NCI-H774 (cell line): Measurements from ENCODE around the gene OMP.
A peak's percentile ranks its signal among the peaks of the same experiment; 100 is the strongest.
"Not testable (repeated sequence)": the region's sequence is repeated elsewhere in the genome, so short reads cannot be mapped to it uniquely, and the experiment has no call there.

Experiments
- DNase-seq: peaks from one replicate; lab custom pipeline; 2025; lab: John Stamatoyannopoulos, UW

Gene OMP

DNA sequence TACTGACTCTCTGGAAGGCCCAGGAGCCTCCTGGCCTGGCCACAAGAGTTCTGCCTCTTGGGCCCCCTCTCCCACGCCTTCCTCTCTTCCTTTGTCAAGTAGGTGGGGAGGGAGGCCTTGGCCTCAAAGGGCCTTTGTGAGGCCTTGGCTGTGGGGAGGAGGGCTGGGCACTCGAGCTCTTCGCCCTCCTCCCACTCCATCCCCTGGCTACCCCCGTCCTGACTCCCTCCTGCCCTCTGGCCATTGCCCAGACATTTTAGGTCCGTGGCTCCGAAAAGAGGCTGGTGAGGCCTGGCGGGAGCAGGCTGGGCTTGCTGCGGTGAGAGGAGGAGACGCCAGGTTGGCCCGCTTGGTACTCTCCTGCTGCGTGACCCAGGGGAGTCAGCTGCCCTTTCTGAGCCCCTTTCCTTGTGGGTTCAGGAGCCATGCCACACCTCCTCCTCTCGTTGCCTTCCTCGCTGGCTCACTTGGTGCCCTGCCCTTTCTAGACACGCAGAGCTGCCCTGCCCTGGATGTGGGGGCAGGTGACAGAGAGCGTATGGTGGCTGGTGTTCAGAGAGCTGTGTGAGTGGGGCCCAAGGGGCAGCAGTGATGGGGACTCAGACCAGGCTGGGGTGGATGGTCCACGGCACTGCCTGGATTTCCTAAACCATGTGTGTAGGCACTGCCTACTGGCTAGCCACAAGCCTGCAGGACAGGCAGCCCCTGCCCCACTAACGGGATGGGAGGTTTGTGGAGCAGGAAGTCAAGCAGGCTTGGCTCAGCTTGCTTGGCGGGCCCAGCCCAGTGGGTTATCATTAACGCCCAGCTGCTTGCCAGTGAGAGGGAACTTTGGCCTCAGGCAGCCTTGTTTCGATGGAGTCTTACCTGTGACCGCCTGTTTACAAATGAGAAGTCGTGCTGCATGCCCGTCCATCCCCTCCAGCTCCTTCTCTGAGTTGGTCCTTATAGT is 15.8 kb upstream of the OMP start:
- no peak for DNase-seq

GRCh38 chr11:77087723-77088225 is 14.9 kb upstream of the OMP start:
- DNase-seq: no peak

DNA sequence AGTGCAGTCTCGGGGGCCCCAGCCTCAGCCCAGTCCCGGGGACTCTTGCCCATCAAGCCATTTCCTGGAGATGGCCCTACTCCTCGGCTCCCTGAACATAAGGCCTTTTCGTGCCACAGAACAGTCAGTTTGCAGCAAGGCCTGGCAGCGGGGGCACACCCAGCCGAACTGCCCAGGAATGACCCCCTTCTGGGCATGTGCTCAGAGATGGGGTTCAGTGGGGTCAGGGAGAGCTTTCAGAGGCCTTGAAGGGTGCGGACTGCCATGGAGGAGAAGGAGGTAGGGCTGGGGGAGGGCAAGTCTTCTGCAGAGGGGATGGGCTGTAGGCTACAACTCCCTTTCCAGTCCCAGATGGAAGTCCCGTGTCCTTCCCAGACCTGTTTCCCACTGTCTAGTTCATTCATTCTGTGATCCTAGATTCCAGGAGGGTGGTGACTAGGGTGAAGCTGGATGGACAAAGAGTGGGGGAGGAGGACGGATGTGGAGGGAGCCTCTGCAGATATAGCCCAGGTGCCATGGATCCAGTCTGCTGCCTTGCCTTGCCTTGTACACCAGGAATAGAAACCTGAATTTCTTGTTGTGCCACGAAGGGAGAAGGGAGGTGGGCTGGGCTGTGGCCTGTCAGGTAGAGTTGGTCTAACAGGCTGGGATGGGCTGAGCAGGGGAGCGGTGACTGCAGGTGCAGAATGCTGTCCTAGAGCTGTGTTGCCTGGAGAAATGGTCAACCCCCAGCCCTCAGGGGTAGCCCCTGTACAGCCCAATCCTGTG is 14.2 kb upstream of the OMP start:
- no peak for DNase-seq

DNA sequence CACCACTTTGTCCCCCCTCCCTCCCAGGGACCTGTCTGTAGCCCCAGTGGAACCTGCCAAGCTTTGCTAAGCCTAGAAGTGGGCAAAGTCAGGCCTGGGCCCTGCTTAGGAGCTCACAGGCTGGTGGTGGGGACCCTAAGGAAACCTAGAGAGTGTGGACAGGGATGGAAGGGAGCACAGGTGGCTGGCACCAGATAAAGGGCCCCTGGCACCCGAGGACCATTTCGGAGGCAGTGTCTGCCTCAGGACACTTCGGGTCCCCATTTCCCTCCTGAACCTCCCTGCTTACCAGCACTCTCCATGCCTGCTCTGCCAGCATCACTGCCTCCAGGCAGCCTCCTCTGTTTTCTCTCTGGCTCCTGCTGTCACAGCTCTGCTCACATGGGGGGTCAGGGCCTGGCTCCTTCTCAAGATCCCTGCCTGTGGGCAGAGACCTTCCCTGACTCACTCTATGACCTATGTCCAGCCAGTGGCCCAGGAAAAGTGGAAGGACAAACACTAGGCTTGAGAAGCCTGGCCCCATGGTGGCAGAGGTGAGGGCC is 13.6 kb upstream of the OMP start:
- no peak for DNase-seq

DNA sequence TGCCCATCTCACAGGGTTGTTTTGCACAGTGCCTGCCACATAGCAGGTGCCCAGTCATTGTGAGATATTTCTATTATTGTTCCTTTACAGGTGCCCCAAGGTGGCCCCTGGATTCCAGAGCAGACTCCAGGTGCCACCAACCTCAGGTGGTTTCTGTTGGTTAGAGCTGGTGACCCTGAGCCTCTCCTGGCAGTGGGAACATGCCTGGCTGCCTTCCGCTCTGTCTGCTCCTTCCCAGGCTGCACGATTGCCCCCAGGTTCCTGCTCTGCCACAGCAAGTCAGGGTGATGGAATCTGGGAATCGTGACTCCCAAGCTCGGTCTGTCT is 12.6 kb upstream of the OMP start:
- DNase-seq: no peak

DNA sequence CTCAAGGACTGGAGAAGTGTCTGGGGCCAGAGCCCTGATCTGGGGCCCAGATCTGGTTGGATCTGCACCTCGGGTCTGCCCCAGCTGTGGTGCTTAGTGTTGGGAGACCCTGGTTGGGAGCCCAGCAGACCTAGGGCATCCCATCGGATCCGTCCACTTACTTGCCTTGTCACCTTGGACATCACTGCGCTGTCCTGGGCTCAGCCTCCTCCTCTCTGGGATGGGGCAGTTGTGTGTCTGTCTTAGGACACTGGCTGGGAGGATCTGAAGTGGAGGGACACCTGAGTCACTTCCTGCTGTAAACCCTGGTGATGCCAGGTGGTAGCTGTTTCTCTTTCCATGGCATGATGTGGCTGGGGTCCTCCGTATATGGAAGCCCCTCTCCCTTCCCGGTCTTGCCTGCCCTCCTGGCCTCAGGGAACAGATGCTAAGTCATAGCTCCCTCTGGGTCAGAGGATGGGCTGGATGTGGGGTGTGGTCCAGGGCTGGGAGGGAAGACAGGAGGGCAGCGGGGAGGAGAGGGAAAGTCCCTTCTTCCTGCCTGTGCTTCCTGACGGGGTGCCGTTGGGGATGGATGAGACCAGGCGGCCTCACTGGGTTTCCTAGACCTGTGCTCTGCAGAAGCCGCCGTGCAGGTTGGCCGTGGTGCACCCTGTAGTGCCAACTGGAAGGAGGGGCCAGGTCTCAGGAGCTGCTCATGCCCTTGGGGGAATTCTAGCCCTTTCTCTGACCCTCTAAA is 12.1 kb upstream of the OMP start:
- no peak for DNase-seq

DNA sequence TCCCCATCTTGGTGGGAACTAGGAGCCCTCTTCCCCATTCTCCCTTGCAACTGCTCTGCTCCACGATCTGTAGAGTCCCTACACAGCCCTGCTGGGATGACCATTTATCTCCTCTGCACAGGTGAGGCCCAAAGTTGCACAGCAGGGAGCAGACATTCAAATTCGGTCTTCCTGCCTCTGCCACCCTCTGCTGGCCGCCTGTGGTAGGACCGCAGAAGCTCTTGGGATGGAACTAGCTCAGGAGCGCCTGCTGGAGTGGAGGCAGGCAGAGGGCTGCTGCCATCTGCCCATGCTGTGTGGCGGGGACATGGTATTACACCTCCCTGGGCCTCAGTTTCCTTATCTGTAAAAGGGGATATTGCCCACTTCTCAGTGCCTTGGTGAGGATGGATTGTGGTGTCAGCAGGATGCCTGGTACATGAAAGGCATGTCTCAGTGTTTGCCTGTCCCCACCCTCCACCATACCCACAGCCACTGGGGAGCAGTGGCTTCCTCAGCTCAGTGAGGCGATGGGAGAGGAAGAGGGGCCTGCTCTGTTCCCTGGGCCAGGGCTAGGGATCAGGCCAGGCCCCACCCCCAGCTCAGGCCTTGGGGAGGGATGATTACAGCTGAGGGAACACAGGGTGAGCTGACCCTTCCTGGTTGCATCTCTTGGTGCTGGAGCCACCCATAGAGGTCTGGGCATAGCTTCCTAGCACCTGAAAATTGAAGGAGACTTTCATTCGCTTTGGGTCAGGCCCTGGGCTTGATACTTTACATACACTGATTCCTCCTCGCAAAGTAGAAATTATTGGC is 11.3 kb upstream of the OMP start:
- DNase-seq: peak; percentile 63

GRCh38 chr11:77092382-77092781 is 10.3 kb upstream of the OMP start:
- DNase-seq: no peak

DNA sequence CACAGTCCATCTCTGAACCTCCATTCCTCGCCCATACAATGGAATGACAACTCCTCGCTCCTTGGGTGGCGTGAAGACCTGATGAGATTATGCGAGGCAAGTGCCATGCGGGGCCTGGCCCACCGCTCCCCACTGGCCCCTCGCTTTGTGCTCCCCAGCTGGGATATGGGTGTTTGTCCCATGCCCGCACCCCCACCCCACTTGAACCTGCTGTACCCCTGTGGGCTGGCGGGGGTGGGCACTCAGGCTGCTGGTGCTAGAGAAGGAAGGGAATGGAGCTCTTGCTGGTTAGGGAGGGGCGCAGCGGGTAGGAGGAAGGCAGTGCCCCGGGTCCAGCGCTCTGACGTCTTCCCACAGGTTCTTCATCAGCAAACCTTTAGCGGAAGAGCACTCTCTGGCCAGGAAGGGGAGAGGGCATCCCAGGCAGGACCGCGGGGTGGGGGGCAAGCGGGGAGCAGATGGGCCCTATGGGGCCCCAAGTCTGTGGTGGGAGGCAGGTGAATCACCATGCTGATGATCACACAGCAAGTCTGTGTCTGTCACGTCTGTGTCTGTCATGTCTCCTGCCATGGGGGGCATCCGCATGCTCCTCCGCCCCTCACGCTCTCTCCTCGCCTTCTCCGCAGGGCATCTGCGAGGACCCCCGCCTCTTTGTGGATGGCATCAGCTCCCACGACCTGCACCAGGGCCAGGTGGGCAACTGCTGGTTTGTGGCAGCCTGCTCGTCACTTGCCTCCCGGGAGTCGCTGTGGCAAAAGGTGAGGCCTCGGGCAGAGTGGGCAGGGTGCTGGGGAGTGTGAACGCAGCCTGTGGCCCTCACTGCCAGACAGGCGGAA is 9.4 kb upstream of the OMP start:
- DNase-seq: no peak

GRCh38 chr11:77093987-77094840 is 8.4 kb upstream of the OMP start:
- no peak for DNase-seq

GRCh38 chr11:77094841-77095365 is 7.7 kb upstream of the OMP start:
- DNase-seq: no peak

- no peak for DNase-seq
Observed at GRCh38 chr11:77095551-77096490, 6.8 kb upstream of the OMP start.

DNA sequence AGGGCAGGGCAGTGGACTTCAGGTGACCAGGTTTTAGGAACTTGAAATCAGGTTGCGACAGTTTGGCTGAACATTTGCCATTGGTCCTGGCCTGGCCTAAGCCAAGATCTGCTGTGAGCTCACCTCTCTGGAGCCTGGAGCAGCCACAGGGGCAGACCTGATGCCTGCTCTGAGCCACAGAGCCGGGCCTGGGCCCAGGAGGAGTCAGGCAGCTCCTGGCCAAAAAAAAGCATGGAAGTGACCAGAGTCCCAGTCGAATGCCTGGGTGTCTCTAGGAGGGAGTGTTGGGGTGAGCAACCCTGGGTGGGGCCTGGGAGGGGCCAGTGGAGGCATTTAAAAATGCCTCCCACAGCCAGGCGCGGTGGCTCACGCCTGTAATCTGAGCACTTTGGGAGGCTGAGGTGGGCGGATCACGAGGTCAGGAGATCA is 6.0 kb upstream of the OMP start:
- DNase-seq: no peak

DNA sequence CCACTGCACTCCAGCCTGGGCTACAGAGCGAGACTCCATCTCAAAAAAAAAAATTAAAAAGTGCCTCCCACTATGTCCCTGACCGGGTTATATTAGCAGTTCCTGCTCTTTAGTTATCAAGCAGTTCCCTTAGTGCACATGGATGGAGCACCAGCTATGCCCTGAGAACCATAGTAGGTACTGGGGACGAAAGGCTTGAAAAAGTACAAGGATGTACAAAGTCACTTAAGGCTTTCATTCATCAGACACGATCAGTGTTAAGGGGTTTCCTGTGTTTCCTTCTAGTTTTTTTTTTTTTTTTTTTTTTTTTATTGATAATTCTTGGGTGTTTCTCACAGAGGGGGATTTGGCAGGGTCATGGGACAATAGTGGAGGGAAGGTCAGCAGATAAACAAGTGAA is 5.5 kb upstream of the OMP start:
- DNase-seq: not testable (repeated sequence)

GRCh38 chr11:77100166-77101042 is 2.2 kb upstream of the OMP start:
- DNase-seq: no peak

DNA sequence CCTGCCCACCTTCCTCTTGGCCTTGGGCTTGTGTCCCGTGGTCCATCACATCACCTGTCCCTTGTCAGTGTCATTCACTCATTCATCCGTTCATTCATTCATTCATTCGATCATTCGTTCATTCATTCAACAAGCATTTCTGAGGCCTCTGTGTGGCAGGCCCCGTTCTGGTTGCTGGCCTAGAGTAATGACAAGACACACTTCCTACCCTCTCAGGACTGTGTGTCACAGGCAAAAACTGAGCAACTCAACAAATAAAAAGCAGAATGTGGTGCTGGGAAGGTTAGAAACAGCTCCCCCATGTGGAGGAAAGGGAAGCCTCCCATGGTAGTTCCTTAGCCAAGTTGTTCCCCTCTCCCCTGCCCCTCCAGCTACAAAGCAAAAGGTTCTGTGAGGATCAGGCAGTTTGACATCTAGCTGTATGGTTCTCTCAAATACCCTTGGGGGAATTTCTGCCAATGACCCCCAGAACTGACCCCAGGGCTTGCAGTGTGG is 1.6 kb upstream of the OMP start:
- DNase-seq: no peak

DNA sequence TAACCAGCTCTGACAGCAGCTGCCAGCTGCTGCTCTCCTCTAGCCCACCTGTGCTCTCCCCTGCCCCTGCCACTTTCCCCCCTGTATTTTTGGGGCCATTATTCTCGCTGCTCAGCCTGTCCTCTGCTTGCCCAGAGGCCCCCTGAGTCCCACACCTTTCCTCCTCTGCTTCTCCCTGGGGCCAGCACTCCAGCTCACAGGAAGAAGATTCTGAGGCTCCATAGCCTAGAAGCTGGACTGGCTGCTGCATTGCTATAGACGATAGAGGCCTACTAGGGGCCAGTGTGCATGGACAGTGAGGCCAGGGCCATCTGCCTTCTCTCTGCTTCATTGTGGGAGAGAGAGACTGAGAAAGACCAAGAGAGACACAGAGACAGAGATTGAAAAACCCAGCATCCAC is 679 bp downstream of the OMP start:
- DNase-seq: no peak
